ENCODE measurements around the gene ITGAL. TPM values are rescaled to one million over a fixed set of nuclear protein-coding genes. Genes with fewer than 3 reads are reported as not detected.

Gene ITGAL
- total RNA-seq, 2 donors from 2014 or later: 1.3 to 9.2 TPM

- DNase-seq (peak in 1 of 4 donors; percentile 28), ATAC-seq (peak; percentile 37)
- no peak overlapping the region for H3K4me3 ChIP-seq
These were observed 69.2 kb downstream of the ITGAL start for GRCh38 chr16:30541502-30542329.

GRCh38 chr16:30543067-30543466 lies 70.5 kb downstream of the ITGAL start:
- ATAC-seq: no peak
- intact Hi-C loops (cut with DNase I): no loop called here

More at GRCh38 chr16:30541502-30542329, 69.2 kb downstream of the ITGAL start:
- no peaks in the 10 kb centered on the region for H3K9me3 ChIP-seq
- no peak for TF ChIP-seq POLR2A (IDR thresholded peaks at IDR 0.05)
- no peak for TF ChIP-seq CTCF (IDR thresholded peaks at IDR 0.05)
- H3K36me3 ChIP-seq (replicated peaks in 1 of 2; ENCODE audit: insufficient read depth in 1 of 2, low read depth in 2 of 2): no peaks in the 10 kb centered on the region
- intact Hi-C loops (cut with DNase I): no loop called here
- H3K4me1 ChIP-seq: peaks cover 31% of the 10 kb centered on the region
- peak overlapping the region in 2 of 4 donors; percentile 4 to 42 for H3K27ac ChIP-seq
- H3K27me3 ChIP-seq: no peaks in the 10 kb centered on the region
- WGBS, 2 donors: 33 to 36% methylated on average over 10 of the region's 10 CpGs

GRCh38 chr16:30546115-30546514 lies 73.6 kb downstream of the ITGAL start:
- ATAC-seq (no peak), DNase-seq (no peak)
- H3K27ac ChIP-seq: no peak overlapping the region
- no peaks in the 10 kb centered on the region for H3K36me3 ChIP-seq (replicated peaks in 1 of 2; ENCODE audit: insufficient read depth in 1 of 2, low read depth in 2 of 2)
- no peaks in the 10 kb centered on the region for H3K9me3 ChIP-seq
- WGBS, 2 donors: 66 to 84% methylated on average over 8 of the region's 8 CpGs
- intact Hi-C loops (cut with DNase I): no loop called here
- H3K4me1 ChIP-seq: peaks cover 11% of the 10 kb centered on the region
- no peak for TF ChIP-seq POLR2A (IDR thresholded peaks at IDR 0.05)
- no peak for TF ChIP-seq CTCF (IDR thresholded peaks at IDR 0.05)
- no peak overlapping the region for H3K4me3 ChIP-seq
- H3K27me3 ChIP-seq: no peaks in the 10 kb centered on the region

More at GRCh38 chr16:30543067-30543466, 70.5 kb downstream of the ITGAL start:
- H3K27ac ChIP-seq: no peak overlapping the region
- whole genome bisulfite sequencing, 2 donors: 82 to 90% methylated on average over 5 of the region's 5 CpGs
- TF ChIP-seq POLR2A (IDR thresholded peaks at IDR 0.05) (no peak), CTCF (IDR thresholded peaks at IDR 0.05) (no peak)
- no peak for DNase-seq
- H3K9me3 ChIP-seq: no peaks in the 10 kb centered on the region
- no peak overlapping the region for H3K4me3 ChIP-seq
- no peaks in the 10 kb centered on the region for H3K36me3 ChIP-seq (replicated peaks in 1 of 2; ENCODE audit: insufficient read depth in 1 of 2, low read depth in 2 of 2)
- no peaks in the 10 kb centered on the region for H3K27me3 ChIP-seq
- H3K4me1 ChIP-seq: peaks cover 28% of the 10 kb centered on the region

GRCh38 chr16:30548416-30549253 lies 76.1 kb downstream of the ITGAL start:
- H3K27ac ChIP-seq: no peak overlapping the region

More at GRCh38 chr16:30548416-30549253, 76.1 kb downstream of the ITGAL start:
- no peaks in the 10 kb centered on the region for H3K36me3 ChIP-seq (replicated peaks in 1 of 2; ENCODE audit: insufficient read depth in 1 of 2, low read depth in 2 of 2)
- no peaks in the 10 kb centered on the region for H3K4me1 ChIP-seq
- DNase-seq (no peak), ATAC-seq (no peak)
- WGBS, 2 donors: 63 to 68% methylated on average over 8 of the region's 8 CpGs
- no peaks in the 10 kb centered on the region for H3K9me3 ChIP-seq
- H3K4me3 ChIP-seq: no peak overlapping the region
- no peaks in the 10 kb centered on the region for H3K27me3 ChIP-seq
- TF ChIP-seq CTCF (IDR thresholded peaks at IDR 0.05) (no peak), POLR2A (IDR thresholded peaks at IDR 0.05) (no peak)
- intact Hi-C loops (cut with DNase I): no loop called here
